Epithelial cell of prostate (primary cell): ENCODE results near the gene DZIP1L.

Experiments used
- DNase-seq: peaks from one replicate; pipeline ENCODE4 v3.0.0-alpha.2; 2011; ENCODE audit warnings: low read depth, low spot score
- H3K27ac ChIP-seq: fragments of 450-650 bp; 2 replicates; pipeline ENCODE4 v1.5.1; 2017; ENCODE audit warnings: mild to moderate bottlenecking

Gene DZIP1L

DNA sequence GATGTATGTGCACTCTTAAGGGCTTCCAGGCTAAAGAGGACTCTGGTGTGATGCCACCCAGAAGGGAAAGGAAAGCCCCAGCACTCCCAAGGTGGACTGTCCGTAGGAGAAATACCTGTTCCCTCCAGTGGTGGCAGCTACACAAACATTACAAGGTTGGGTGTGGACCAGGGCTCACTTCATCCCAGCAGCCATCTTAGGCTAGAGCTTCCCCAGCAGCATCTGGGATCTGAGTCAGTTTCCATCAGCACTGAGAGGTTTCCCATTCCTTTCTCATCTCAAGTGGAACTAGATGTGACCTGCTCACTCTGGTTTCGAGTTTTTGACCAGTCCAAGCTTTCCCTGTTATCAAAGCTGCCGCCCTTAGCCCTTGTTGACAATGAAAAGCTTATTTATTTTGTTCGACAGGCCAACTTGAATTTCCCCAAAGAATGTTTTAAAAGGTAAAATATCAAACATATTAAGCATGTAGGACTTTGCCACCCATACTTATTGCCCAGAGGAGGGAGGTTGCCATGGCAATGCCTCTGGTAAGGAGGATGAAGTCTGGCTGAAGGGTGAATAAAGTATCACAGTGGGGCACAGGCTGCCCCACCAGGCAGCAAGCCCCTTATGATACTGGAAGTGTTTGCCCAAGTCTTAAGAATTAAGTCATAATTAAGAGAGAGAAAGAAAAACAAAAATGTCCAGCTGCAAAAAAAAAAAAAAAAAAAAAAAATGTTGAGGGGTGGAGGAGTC lies 76.5 kb downstream of the DZIP1L start:
- H3K27ac ChIP-seq: no peak overlapping the region
- DNase-seq: no peak

DNA sequence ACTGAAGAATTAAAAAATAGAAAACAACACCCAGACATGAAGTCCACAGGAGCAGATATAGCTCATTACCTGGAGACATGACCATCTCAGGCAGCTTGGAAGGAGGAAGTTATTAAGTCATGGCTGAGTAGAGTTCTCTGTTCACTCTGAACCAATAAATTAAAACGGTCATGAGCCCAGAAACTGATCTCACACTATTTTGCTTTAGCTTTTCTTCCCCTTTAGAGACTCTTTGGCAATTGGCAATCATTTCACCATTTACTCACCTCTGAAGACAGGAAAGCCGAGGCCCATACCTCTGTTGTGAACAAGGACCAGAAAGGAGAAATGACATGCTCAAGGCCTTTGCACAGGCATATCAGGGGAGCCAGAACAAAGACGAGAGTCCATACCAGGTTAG lies 78.8 kb downstream of the DZIP1L start:
- no peak overlapping the region for H3K27ac ChIP-seq
- no peak for DNase-seq

DNA sequence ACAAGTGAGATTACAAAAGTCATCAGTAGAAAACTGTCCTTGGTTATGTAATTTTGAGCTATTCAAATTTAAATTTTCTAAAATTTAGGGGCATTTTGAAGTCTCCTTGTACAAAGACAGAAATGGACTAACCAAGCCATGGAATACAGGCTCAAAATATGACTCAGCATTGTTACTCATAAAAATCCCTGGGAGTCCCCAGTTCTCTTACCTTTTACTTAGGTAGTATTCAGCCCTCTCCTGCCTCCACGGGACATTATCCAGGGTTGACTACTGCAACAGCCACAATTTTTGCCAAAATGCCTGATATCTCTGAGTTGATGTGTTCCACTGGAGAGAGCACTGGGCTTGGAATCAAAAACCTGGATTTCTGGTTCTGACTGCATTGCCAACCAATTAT lies 80.5 kb downstream of the DZIP1L start:
- DNase-seq: no peak

DNA sequence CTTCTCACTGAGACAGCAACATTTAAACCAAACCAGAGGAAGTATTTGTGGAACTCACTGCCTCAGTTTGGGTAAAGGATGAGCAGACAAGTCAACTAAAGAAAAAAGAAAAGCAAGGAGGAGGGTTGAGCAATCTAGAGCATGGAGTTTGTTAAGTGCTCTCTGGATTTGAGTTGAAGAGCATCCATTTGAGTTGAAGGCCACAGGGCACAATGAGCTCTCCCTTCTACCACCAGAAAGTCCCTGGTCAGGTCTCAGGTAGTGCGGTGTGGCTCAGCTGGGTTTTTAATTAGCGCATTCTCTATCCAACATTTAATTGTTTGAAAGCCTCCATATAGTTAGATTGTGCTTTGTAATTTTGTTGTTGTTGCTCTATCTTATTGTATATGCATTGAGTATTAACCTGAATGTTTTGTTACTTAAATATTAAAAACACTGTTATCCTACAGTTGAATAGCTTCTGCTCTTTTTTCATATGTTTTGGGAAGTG lies 82.2 kb downstream of the DZIP1L start:
- H3K27ac ChIP-seq: no peak overlapping the region
- DNase-seq: no peak

More for the DNA sequence above, 80.5 kb downstream of the DZIP1L start:
- no peak overlapping the region for H3K27ac ChIP-seq

DNA sequence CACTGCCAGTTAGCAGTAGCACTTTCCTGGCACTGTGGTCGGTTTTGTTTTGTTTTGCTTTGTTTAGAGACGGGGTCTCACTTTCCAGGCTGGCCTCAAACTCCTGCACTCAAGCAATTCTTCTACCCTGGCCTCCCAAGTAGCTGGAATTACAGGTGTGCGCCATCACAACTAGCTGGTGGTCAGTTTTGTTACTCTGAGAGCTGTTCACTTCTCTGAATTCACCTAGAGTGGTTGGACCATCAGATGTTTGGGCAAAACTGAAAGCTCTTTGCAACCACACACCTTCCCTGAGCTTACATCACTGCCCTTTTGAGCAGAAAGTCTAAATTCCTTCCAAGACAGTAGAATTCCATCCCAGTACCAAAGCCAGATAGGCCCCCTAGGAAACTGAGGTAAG lies 82.8 kb downstream of the DZIP1L start:
- no peak overlapping the region for H3K27ac ChIP-seq
- no peak for DNase-seq

DNA sequence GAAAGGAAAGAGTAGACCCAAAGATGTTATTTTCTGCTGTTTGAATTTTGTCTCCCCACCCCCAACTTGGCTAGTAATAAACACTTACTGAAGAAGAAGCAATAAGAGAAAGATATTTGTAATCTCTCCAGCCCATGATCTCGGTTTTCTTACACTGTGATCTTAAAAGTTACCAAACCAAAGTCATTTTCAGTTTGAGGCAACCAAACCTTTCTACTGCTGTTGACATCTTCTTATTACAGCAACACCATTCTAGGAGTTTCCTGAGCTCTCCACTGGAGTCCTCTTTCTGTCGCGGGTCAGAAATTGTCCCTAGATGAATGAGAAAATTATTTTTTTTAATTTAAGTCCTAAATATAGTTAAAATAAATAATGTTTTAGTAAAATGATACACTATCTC lies 83.9 kb downstream of the DZIP1L start:
- no peak overlapping the region for H3K27ac ChIP-seq

DNA sequence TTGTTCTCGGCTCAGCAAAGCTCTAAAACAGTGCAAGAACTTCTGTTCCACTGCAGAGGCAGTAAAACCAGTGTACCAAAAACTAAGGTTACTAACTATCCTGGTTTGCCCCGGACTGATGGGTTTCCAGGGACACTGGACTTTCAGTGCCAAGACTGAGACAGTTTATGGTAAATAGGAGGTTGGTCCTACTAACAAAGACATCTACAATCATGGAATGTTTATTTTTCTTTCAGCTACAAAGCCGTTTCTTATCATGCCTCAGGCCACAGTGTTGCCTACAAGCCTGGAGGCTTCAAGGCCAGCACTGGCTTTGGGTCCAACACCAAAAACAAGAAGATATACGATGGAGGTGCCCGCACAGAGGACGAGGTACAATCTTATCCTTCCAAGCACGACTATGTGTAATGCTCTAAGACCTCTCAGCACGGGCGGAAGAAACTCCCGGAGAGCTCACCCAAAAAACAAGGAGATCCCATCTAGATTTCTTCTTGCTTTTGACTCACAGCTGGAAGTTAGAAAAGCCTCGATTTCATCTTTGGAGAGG lies 84.6 kb downstream of the DZIP1L start:
- no peak for DNase-seq
- no peak overlapping the region for H3K27ac ChIP-seq

More for the DNA sequence above, 83.9 kb downstream of the DZIP1L start:
- DNase-seq: no peak

DNA sequence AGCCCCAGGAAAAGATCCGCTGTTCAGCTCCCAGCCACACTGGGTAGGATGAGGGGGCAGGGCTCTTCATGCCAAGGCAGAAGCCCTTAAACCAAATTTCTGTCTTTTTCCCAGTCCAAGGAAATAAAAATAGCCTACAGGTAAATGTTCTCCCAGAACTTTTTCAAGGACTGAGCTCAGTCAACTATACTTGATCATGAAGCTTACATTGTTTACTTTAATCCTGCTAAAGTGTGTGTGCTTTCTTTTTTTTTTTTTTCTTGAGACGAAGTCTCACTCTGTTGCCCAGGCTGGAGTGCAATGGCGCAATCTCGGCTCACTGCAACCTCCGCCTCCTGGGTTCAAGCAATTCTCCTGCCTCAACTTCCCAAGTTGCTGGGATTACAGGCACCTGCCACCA lies 87.6 kb downstream of the DZIP1L start:
- no peak overlapping the region for H3K27ac ChIP-seq
- DNase-seq: no peak

DNA sequence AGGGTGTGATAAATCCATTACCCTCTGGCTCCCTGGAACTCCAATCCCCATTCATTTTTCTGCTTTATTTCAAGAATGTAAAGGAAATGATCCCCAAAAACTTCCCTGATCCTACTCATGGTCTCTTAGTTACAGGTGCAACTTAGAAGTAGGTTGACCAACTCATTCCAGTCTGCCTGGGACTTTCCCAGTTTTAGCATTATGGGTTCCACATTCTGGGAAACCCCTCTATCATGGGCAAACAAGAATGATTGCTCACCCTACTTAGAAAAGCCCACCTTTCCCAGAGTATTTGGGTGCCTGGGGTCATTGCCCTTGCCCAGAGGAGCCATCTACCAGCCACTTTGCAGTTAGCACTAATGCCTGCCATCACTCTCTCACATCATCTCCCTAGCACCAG lies 89.9 kb downstream of the DZIP1L start:
- DNase-seq: no peak
- no peak overlapping the region for H3K27ac ChIP-seq

DNA sequence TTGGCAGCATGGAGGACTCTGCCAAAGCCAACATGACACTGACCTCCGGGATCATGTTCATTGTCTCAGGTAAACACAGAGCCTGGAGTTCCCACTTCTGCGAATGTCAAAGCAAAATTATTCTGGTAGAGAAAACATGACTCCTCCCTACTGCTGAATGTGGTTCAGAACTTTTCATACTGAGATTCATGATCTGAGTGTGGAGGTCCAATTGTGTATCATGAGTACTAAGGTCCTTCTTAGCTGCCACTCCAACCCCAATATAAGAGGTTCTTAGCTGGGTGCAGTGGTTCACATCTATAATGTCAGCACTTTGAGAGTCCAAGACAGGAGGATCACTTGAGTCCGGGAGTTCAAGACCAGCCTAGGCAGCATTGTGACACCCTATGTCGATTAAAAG lies 91.7 kb downstream of the DZIP1L start:
- no peak for DNase-seq
- no peak overlapping the region for H3K27ac ChIP-seq

DNA sequence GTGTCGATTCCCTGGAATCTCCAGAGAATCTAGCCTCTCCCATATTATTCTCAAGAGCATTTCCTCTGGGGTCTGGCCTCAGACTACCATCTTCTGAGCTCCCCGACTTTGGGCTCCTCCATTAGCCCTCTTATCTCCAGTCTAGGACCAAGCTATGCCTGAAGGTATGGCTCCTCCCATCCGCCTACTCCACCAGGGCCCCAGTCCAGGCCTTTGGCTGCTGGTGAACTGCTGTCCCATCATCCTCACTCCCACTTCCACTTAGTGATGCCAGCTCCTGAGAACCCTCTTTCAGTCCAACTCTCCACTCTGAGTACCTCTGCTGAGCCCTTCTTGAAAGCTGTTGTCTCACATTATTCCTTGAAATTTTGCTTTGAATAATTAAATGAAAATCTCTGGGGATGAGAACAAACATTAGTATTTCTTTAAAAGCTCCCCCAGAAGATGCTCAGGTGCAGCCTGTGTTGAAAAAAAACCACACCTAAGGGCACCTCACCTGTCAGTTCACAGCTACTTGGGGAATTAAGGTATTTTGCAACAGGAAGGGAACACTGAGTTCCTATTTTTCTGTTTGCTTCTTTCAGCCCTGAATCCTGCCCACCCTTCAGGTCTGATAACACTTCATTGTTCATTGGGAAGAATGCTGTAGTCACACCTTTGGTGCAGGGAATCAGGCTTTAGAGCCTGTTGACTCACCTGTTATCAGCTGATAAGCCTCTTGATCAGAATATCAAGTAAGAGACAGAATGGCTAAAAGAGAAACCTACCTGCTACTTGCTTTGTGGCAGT lies 95.9 kb downstream of the DZIP1L start:
- DNase-seq: no peak
- H3K27ac ChIP-seq: no peak overlapping the region

DNA sequence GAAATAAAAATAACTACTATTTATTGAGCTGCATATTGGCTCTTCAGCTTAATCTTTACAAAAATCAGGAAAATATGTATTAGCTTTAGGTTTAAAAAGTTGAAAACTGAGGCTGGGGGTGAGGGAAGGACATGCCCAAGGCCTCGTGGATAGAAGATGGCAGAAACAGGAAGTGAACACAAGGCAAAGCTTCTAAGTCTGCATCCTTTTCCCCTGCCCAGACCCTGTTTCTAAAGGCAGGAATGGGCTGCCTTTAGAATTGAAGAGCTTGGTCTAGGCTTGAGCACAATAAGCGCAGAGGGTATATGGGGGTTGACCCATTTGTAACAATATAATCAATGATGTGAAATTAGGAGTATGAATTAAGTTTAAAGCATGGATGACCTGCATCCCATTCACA lies 99.3 kb downstream of the DZIP1L start:
- no peak overlapping the region for H3K27ac ChIP-seq
- DNase-seq: no peak

DNA sequence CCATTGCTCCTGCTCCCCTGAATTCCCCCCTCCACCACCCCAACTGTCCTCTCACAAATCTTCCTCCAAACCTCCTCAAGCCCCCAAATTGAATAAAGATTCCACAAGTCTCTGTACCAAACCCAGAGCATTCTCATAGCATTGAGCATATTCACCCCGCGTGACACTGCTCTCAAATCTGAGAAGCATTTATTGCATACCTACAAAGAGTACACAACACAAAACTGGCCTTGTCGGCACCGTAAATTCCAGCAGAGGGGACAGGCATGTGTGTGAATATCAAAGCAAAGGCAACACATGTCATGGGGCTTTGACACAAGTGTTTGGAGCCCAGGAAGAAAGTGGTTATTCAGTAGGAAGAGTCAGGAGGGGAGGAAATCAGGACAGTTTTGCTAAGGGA lies 102.9 kb downstream of the DZIP1L start:
- DNase-seq: no peak
- no peak overlapping the region for H3K27ac ChIP-seq
